Measurements from ENCODE around the gene ZNF195.
"Not testable (repeated sequence)": the region's sequence is repeated elsewhere in the genome, so short reads cannot be mapped to it uniquely, and the experiment has no call there.

ZNF195 gene

DNA sequence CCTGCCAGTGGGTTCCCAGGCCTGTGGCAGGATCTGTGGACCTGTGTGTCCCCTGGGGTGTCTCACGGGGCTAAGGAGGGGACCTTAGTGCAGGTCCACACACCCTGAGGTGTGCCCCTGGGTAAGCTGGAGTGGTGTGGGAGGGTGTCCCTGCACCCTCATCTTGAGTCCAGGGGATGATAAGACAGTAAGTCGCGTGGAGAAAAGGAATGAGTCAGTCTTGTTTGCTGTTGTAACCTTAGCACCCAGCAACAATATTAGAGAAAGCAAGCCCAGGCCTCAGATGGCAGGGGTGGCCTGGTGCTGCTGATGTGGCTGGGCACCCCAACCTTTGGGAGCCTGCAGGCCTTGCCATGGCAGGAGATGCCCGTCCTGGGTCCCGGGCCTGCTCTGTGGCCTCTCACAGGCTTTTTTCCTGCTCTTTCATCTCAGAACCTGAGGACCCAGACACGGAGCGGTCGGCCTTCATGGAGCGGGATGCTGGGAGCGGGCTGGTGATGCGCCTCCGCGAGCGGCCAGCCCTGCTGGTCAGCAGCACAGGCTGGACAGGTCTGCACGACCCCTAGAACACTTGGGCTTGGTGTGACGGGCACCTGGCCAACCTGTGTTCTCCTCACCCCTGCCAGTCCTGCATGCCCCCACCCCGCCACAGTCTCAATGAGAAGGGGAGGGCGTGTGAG lies 23.4 kb upstream of the ZNF195 start:
- DNase-seq (ENCODE audit: low spot score) = not testable (repeated sequence)

DNA sequence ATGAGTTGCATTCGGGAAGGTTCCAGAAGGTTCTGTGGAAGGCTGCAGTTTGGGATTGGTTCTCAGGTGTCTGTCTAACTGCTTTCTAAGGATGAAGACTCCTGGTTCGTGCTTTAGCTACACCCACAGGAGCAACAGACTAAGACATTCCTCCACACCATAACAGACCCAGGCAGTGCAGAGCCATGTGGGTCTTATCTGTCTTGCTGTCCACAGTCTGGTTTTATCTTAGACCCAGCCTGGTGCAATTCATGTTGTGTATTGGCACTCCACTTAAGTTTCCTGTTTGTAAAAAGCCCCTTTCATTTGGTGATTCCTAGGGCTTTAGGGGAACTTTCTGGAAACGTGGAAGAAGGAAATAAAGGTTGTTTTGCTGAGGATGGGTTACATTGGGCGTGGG lies 22.1 kb upstream of the ZNF195 start:
- not testable (repeated sequence) for DNase-seq (ENCODE audit: low spot score)

DNA sequence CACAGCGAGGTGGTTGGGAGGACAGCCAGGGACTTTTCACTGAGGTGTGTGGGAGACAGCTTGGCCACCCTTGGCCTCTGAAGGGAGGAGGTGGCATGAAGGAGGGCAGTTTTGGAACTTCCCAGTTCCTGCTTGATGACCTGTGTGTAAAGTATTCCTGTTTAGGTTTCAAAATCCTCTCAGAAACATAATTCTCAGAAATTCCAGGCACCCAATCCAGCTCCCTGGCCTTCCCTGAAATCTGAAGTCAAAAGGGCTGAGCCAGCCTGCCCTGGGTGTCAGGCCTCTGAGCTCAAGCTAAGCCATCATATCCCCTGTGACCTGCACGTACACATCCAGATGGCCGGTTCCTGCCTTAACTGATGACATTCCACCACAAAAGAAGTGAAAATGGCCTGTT lies 19.6 kb upstream of the ZNF195 start:
- not testable (repeated sequence) for DNase-seq (ENCODE audit: low spot score)

DNA sequence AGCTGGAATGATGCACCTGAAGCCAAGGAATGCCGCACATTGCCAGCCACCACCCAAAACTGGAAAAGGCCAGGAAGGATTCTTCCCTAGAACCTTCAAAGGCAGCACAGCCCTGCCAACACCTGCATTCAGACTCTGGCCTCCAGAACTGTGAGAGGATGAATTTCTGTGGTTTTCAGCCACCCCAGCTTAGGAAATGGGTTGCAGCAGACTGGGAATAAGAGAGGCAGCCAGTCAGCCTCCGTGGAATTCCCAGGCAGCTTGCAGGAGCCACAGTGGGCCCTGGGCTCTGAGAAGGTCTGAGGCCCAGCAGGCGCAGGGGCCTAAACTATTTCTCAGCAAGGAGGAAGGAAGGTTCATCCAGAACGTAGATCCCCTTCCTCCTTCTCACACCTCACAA lies 19.2 kb upstream of the ZNF195 start:
- not testable (repeated sequence) for DNase-seq (ENCODE audit: low spot score)

DNA sequence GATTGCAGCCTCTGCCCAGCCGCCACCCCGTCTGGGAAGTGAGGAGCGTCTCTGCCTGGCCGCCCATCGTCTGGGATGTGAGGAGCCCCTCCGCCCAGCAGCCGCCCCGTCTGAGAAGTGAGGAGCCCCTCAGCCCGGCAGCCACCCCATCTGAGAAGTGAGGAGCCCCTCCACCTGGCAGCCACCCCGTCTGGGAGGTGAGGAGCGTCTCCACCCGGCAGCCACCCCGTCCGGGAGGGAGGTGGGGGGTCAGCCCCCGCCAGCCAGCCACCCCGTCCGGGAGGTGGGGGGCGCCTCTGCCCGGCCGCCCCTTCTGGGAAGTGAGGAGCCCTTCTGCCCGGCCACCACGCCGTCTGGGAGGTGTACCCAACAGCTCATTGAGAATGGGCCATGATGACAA lies 18.3 kb upstream of the ZNF195 start:
- DNase-seq (ENCODE audit: low spot score) = not testable (repeated sequence)

DNA sequence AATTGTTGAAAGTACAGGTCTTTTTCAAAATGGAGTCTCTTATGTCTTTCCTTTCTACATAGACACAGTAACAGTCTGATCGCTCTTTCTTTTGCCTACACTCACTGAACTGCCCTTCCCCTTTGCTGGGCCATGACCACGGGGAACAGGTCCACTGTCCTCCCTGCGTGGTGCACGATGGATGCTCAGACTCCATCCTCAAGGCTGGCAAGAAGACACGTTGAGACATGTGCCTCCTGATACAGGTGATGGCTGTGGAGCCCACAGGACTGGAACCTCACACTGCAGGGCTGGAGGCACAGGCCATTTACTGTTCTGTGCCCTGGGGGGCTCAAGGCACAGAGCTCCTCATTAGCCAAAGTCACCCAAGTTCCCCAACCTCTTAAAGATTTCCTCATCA lies 16.5 kb upstream of the ZNF195 start:
- not testable (repeated sequence) for DNase-seq (ENCODE audit: low spot score)

DNA sequence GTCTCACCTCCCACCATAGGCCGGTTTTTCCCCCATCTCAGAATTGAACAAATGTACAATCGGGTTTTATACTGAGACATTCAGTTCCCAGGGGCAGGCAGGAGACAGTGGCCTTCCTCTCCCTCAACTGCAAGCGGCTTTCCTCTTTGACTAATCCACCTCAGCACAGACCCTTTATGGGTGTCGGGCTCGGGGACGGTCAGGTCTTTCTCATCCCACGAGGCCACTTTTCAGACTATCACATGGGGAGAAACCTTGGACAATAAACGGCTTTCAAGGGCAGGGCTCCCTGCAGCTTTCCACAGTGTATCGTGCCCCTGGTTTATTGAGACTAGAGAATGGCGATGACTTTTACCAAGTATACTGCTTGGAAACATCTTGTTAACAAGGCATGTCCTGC lies 16.0 kb upstream of the ZNF195 start:
- DNase-seq (ENCODE audit: low spot score) = not testable (repeated sequence)

DNA sequence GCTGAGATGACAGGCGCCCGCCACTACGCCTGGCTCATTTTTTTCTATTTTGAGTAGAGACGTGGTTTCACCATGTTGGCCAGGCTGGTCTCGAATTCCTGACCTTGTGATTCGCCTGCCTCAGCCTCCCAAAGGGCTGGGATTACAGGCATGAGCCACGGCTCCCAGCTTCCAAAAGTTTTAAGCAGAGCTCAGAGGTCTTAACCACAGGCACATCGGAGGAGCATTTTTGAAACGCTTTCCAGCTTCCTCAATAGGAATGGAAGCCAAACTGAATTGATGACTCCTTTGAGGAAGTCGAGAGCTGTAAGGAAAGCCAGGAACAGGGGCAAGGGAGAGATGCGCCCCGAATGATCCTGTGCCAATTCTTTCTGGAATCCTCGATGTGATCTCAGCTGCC lies 14.5 kb upstream of the ZNF195 start:
- DNase-seq (ENCODE audit: low spot score) = not testable (repeated sequence)

DNA sequence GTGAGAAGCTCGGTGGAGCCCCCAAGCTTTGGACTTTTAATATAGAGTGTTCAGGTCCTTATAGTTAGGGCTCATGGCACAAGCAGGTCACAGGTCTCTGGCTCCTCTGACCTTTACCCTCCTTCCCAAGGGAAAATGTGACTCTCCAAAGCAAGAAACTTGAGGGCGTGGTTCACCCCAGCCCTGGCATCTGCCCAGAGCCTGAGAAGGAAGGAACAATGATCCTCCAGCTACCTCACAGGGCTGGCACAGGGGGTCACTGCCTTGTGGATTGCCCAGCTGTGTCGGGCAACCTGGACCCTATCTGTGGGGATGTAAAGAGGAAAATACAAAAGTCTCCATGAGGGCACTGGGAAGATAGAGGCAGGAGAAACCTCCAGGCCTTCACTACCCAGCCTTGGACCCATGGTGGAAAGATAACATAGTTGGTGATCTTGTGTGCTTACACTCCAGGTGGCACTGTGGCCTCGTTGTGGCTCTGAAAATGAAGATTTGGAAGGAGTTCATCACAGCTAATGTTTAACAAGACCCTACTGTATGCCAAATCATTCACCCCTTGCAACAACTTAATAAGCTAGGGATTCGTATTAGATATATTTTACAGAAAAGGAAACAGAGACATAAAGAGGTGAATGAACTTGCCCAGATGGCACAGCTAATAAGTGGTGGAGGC lies 3.8 kb upstream of the ZNF195 start:
- DNase-seq (ENCODE audit: low spot score) = no peak

DNA sequence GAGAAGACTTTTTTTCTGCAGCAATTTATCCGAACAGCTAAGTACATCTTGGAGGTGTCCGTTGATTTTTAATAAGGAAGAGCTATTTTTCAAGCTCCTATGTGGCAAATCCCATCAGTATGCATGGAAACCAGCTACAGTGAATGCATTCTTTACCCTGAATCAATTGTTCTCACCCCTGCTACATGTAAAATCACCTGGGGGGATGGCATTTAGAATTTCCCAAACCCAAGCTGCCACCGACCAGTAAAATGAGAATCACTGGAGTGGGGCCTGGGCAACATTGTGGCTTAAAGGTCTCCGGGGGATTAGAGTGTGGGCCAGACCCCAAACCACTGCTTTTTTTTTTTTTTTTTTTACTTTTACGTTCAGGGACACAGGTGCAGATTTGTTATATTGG lies 2.8 kb upstream of the ZNF195 start:
- no peak for DNase-seq (ENCODE audit: low spot score)

DNA sequence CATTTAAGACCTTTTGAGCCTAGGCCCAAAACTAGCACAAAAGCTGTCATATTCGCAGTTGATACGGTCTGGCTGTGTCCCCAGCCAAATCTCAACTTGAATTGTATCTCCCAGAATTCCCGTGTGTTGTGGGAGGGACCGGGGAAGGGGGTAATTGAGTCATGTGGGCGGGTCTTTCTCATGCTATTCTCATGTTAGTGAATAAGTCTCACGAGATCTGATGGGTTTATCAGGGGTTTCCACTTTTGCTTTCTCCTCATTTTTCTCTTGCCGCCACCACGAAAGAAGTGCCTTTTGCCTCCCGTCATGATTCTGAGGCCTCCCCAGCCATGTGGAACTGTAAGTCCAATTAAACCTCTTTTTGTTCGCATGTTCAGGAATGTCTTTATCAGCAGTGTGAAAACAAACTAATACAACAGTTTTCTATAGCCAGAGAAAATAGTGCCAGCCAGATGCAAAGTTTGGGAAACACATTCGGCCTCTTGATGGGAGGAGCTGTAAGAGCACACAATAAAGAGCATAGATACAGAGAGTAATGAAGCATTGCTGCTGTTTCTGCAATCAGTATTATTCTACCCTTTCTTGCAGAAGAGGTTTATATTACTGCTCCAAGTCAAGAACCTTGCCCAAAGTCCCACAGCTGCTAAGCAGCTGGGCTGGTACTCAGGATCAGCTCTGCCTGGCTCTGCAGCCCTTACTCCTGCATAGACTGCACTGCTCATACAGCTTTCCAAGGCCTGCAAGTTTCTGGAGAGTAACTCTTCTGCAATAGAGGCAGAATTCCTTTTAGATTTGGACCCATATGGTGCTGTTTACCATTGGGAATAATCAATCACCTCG lies 2.0 kb upstream of the ZNF195 start:
- DNase-seq (ENCODE audit: low spot score) = no peak

DNA sequence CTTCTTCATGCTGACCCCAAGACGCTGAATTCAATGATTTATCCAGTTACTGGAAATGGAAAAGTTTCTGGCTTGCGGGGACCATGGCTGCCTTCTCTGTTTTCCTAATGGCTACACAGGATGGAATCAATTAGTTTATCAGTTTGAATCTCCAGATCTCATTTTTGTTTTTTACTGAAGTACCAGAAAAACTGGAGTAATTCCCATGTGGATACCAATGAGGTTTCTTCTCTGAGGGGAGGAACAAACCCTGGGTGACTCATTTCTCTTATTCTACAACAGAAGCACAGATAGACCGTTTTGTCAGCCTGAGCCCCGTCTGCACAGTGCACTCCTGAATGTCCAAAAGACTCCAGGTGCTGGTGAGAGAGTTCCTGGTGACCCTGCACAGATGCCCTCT lies 3.4 kb downstream of the ZNF195 start:
- no peak for DNase-seq (ENCODE audit: low spot score)

DNA sequence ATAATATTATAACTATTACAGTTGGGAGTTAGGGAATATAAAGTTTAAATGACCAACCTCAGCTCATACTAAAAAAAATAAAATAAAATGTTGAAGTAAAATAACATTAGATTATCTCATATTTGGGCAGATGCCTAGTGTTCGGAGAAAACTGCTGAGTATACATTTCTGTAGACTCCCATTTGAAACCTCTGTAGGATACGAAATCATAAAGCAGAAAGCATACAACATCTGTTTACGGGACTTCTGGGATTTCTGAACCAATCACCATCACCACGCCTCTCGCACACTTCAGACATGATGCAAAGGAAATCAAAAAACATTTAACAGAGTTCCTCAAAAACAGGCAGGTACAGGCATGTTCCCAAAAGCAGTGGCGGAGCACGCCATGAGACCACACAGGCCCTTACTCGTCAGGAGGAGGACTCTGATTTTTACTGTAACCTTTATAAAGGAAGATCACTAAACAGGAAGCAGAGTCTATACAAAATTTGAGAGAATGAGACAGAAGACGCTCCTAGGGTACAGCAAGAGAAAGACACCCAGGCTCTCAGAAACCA lies 8.6 kb downstream of the ZNF195 start:
- DNase-seq (ENCODE audit: low spot score) = no peak

DNA sequence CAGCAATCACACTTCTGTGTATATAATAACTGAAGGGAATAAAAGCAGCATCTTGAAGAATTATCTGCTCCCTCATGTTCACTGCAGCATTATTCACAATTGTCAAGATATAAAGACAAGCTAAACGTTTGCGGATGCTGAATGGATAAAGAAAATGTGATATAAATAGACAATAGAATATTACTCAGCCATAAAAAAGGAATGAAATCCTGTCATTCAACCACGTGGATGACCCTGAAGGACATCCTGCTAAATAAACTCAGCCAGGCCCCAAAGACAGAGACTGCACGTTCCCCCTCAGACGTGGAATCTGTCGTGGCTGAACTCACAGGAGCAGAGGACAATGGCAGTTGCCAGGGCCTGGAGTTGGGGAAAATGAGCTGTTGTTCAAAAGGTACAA lies 9.6 kb downstream of the ZNF195 start:
- no peak for DNase-seq (ENCODE audit: low spot score)

DNA sequence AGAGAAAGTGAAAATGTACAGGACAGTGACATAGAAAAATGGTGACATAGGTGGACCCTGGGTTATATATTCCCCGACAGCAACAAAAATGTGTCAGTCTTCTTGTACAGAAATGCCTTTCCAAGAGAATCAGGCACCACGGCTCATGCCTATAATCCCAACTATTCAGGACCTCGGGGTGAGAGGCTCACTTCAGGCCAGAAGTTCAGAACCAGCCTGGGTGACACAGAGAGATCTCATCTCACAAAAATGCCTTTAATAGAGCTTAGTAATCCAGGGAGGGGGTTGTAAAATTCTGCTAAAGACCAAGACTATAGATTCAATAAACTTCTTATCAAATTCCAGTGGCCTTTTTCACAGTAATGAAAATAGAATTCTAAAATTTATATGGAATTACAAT lies 10.7 kb downstream of the ZNF195 start:
- no peak for DNase-seq (ENCODE audit: low spot score)

DNA sequence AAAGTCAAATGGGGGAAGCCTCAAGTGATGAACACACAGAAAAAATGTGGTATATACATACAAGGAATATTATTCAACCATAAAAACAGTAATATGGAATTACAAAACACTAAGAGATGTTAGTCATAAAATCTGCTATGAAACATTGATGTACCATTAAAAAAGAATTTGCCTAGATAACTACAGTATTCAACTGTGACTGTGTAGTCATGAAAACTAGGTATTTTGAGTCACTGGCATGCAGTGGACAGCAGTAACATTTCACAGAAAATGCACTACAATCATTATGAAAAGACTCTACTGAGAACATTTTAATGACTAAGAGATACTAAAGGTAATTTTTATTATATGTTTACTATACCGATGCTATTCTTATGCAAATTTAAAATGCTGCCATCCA lies 11.7 kb downstream of the ZNF195 start:
- no peak for DNase-seq (ENCODE audit: low spot score)

DNA sequence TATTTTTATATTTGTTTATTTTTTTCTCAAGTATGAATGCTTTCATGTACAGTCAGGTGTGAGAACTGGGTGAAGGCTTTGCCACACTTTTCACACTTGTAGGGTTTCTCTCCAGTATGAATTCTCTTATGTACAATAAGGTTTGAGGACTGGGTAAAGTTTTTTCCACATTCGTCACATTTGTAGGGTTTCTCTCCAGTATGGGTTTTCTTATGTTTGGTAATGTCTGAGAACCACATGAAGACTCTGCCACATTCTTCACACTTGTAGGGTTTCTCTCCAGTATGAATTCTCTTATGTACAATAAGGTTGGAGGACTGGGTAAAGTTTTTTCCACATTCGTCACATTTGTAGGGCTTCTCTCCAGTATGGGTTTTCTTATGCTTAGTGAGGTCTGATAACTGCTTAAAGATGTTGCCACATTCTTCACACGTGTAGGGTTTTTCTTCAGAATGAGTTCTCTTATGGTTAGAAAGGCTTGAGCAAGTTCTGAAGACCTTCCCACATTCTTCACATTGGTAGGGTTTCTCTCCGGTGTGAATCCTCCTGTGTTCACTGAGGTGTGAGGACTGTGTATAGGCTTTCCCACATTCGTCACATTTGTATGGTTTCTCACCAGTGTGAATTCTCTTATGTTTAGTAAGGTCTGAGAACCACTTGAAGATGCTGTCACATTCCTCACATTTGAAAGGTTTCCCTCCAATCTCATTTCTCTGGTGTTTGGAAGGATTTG lies 19.7 kb downstream of the ZNF195 start:
- DNase-seq (ENCODE audit: low spot score) = no peak

DNA sequence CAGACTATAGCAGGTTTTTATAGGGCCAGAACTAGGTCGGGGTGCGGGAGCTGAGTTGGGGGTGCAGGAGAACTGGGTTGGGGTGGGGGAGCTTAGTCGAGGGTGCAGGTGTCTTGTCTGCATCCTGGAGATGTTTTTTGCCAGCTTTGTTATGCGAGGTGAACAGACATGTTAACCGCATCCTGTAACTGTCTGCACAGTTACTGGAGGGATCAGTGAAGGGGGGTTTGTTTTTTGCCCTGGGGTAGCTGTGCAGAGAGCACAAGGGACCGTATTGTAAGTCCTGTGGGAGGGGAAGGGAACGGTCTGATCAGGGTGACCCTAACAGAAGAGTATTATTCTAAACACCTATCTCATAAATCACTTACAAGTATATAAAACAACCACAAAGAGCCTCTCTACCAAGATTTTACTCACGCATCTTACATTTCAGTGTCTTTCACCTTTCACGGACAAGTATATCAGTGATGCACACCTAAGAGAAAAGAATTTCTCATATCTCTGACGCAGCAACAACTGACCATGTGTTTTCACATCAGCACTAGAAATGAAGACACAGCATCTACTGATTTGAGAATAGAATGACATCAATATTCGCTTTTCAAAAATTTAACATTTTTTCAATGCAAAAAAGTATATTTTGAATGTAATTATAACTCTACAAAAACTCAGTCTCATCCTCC lies 20.8 kb downstream of the ZNF195 start:
- no peak for DNase-seq (ENCODE audit: low spot score)

DNA sequence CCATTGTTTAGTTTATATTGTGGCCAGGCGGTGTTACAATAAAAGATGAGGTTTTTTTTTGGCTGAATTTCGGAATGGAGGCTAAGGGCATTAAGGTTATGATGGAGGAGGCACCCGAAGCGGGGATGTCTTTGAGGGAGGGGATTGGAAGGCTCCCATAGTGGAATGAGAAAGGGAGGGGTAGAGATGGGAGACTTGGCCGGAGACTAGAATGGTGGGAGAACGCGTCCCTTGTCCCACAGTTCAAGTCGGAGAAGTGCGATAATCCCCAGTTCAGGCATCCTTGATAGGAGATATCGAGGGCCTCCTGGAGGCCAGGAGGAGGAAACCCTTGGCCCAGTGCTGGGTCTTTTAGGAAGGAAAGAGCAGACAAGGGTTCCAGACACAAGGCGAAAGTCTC lies 21.6 kb downstream of the ZNF195 start:
- DNase-seq (ENCODE audit: low spot score) = no peak

DNA sequence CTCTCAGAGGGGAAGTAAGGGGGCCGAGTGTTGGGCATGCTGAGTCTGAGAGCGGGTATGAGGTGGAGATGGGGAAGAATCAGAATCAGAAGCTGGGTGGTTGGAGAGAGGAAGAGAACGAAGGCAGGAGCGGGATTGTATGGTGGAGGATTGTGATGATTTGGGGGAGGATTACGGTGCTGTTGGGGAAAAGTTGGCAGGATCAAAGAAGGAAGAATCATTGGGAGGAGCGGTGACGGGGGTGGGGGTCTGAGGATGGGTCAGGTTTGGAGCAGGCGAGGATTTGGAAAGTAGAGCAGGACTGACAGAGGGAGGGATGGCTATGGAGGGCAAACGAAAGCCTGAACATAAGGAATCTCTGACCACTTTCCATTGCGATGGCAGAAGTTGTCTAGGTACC lies 22.1 kb downstream of the ZNF195 start:
- DNase-seq (ENCODE audit: low spot score) = no peak

DNA sequence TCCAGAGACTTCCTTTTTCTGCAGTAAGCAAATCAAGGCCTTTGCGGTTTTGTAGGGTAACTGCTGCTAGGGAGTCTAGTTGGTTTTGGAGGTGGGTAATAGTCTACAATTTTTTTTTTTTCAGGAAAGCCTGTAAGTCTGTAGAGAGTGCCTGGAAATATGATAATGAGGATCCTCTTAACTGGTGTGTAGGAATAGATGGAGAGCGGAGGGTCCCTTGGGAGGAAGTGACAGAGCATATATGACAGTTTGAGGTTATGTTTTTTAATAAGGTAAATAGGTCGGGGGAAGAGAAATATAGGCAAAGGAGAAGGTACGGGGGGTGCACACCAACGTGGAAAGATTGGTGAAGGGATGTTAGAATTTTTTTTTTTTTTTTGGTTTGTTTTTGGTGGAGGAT lies 25.9 kb downstream of the ZNF195 start:
- DNase-seq (ENCODE audit: low spot score) = no peak
